GM12878 (cell line): ENCODE data around the gene SPINT2. TPM values are rescaled to one million over a fixed set of nuclear protein-coding genes. Genes with fewer than 3 reads are reported as not detected.

Experiments
- ATAC-seq: fragments of 200-7000 bp; cut with Tn5 transposase; 3 replicates; pipeline ENCODE4 v1.9.1; 2020; ENCODE audit warnings: mild to moderate bottlenecking, moderate library complexity
- BruUV-seq: library from RNA; stranded (reverse); fragments of 400-500 nt; replicated peaks from 2 replicates; lab custom pipeline; 2021; lab: Mats Ljungman, UMichigan
- CTCF ChIA-PET: fragments of 300-600 bp; sonication (Branson Sonifier 250); formaldehyde crosslinking; extraction: SDS; loops from one replicate; lab custom pipeline; 2021; ENCODE audit warnings: inconsistent platforms; lab: Yijun Ruan, JAX
- POLR2A ChIA-PET: fragments of 350-600 bp; formaldehyde crosslinking; extraction: SDS; loops from one replicate; lab custom pipeline; 2021; ENCODE audit warnings: inconsistent platforms; lab: Charles Lee
- RAD21 ChIA-PET: fragments of 300-600 bp; sonication (Branson Sonifier 250); formaldehyde crosslinking; loops from one replicate; lab custom pipeline; 2023; ENCODE audit warnings: antibody characterized with exemption; ENCODE audit not compliant: unreplicated experiment; lab: Charles Lee
- SMC1A ChIA-PET: fragments of 300-600 bp; sonication (Branson Sonifier 250); formaldehyde crosslinking; loops from one replicate; lab custom pipeline; 2023; ENCODE audit not compliant: unreplicated experiment, uncharacterized antibody; lab: Charles Lee
- DNase-seq: peaks from one replicate; pipeline ENCODE4 v3.0.0-alpha.2; 2011; ENCODE audit warnings: low read depth, low spot score
- FAIRE-seq: peaks from 3 replicates; lab custom pipeline; 2011; peaks lifted over from hg19 to GRCh38; lab: Jason Lieb, UNC
- H2AFZ ChIP-seq: 2 replicates; pipeline ENCODE4 v1.6.0; 2011; ENCODE audit warnings: low read depth, low read length, control low read depth; ENCODE audit not compliant: control insufficient read depth
- H3K27ac ChIP-seq: 2 replicates; pipeline ENCODE4 v1.5.1; 2011; ENCODE audit warnings: control low read depth; ENCODE audit not compliant: control insufficient read depth, insufficient read depth
- H3K27me3 ChIP-seq, 2 experiments: replicated peaks in 1 of 2; 2 replicates each; pipeline versions ENCODE4 v1.6.0 to v1.6.1; 2011; ENCODE audit warnings: low read length in 1 of 2; ENCODE audit not compliant: control insufficient read depth in 2 of 2, insufficient read depth in 2 of 2
- H3K36me3 ChIP-seq, 2 experiments: 2 replicates each; pipeline ENCODE4 v1.5.1; 2011; ENCODE audit warnings: low read length in 1 of 2; ENCODE audit not compliant: control insufficient read depth in 2 of 2, insufficient read depth in 2 of 2
- H3K4me1 ChIP-seq: 2 replicates; pipeline ENCODE4 v1.6.1; 2011; ENCODE audit warnings: mild to moderate bottlenecking, low read length, moderate library complexity, mixed read lengths; ENCODE audit not compliant: control insufficient read depth, insufficient read depth
- H3K4me2 ChIP-seq: 2 replicates; pipeline ENCODE4 v1.6.0; 2011; ENCODE audit warnings: control low read depth; ENCODE audit not compliant: control insufficient read depth, insufficient read depth
- H3K4me3 ChIP-seq: fragments of 200-600 bp; sonication (generic); 2 replicates; pipeline ENCODE4 v1.5.1; 2016
- H3K79me2 ChIP-seq: 2 replicates; pipeline ENCODE4 v1.6.0; 2011; ENCODE audit warnings: low read length; ENCODE audit not compliant: control insufficient read depth, insufficient read depth
- H3K9ac ChIP-seq: 2 replicates; pipeline ENCODE4 v1.8.0; 2011; ENCODE audit warnings: low read length, control low read depth, mixed read lengths; ENCODE audit not compliant: control insufficient read depth, insufficient read depth
- H3K9me3 ChIP-seq: replicated peaks from 3 replicates; pipeline ENCODE4 v1.5.1; 2011; ENCODE audit warnings: mild to moderate bottlenecking, low read length; ENCODE audit not compliant: control insufficient read depth, insufficient read depth
- H4K20me1 ChIP-seq: 2 replicates; pipeline ENCODE4 v1.6.0; 2011; ENCODE audit not compliant: control insufficient read depth, insufficient read depth
- ATF3 ChIP-seq: IDR thresholded peaks from 2 replicates; pipeline ENCODE4 v1.6.1; 2011; ENCODE audit warnings: low read depth, mild to moderate bottlenecking, low read length, moderate library complexity, borderline replicate concordance; ENCODE audit errors: extremely low read depth
- CBFB ChIP-seq: IDR thresholded peaks from 2 replicates; pipeline ENCODE4 v1.6.1; 2016; ENCODE audit warnings: antibody characterized with exemption, low read depth
- CHD4 ChIP-seq: fragments of 200-600 bp; sonication (generic); IDR thresholded peaks from 2 replicates; pipeline ENCODE4 v1.6.1; 2016; ENCODE audit warnings: mild to moderate bottlenecking
- CREM ChIP-seq: IDR thresholded peaks from 2 replicates; pipeline ENCODE4 v1.6.1; 2014; ENCODE audit warnings: antibody characterized with exemption, low read depth
- NKRF ChIP-seq: fragments of 450-650 bp; conservative IDR thresholded peaks from 2 replicates; pipeline ENCODE4 v1.6.1; 2017; ENCODE audit warnings: mild to moderate bottlenecking, moderate library complexity
- NR2F1 ChIP-seq: fragments of 450-650 bp; conservative IDR thresholded peaks from 2 replicates; pipeline ENCODE4 v1.6.1; 2017; ENCODE audit warnings: mild to moderate bottlenecking
- POLR2AphosphoS2 ChIP-seq: IDR thresholded peaks from 2 replicates; pipeline ENCODE4 v1.6.1; 2011; ENCODE audit warnings: low read depth, mild to moderate bottlenecking, low read length, improper control_type of control experiment, moderate library complexity
- RFX5 ChIP-seq: IDR thresholded peaks from 2 replicates; pipeline ENCODE4 v1.6.1; 2011; ENCODE audit warnings: low read depth, low read length, improper control_type of control experiment
- SMARCA5 ChIP-seq: fragments of 450-650 bp; IDR thresholded peaks from 2 replicates; pipeline ENCODE4 v1.6.1; 2017; ENCODE audit warnings: mild to moderate bottlenecking
- ZBTB33 ChIP-seq: fragments of 450-650 bp; IDR thresholded peaks from 2 replicates; pipeline ENCODE4 v1.6.1; 2017; ENCODE audit warnings: mild to moderate bottlenecking
- ZNF217 ChIP-seq: fragments of 450-650 bp; IDR thresholded peaks from 2 replicates; pipeline ENCODE4 v1.6.1; 2017; ENCODE audit warnings: antibody characterized with exemption, mild to moderate bottlenecking
- WGBS: methylation state at CpG from one replicate; pipeline ENCODE4 v1.1.6; 2016; ENCODE audit warnings: low lambda C conversion rate; ENCODE audit not compliant: insufficient replicate concordance, insufficient coverage; ENCODE audit errors: missing lambda C conversion rate; 5-methylcytosine and 5-hydroxymethylcytosine counted together
- in situ Hi-C: fragments of 300-500 bp; cut with MboI; formaldehyde crosslinking; loops from 9 replicates; pipeline ENCODE4 v1.14.3; 2018; ENCODE audit warnings: mixed read lengths
- intact Hi-C: fragments of 100-400 bp; cut with micrococcal nuclease; formaldehyde crosslinking; loops from one replicate; pipeline ENCODE4 v1.14.2; 2022; ENCODE audit not compliant: unreplicated experiment
- polyA plus RNA-seq, 11 experiments: library from polyadenylated mRNA; depleted of rRNA in 4 of 11; unstranded in 6 of 11; stranded (reverse) in 5 of 11; fragments of >200 nt; fragmentation: Nextera tagmentation in 4 of 11; fragmentation: Illumina TruSeq in 1 of 11; extraction: Ambion mirVana in 4 of 11; extraction: Trizol in 1 of 11; gene quantifications; 1 replicate in 1 of 11; 2 replicates in 10 of 11; pipeline versions ENCODE4 v1.2.1 to v1.2.3, GENCODE V29; 2011 to 2016; ENCODE audit warnings: inconsistent platforms in 2 of 11, missing spikeins in 2 of 11, low read depth in 1 of 11
- total RNA-seq, 4 experiments: library from RNA; depleted of rRNA in 3 of 4; stranded (reverse); fragments of >200 nt in 3 of 4; fragmentation: Illumina TruSeq in 1 of 4; extraction: Trizol in 1 of 4; gene quantifications; 2 replicates each; pipeline versions ENCODE4 v1.2.1 to v1.2.3, GENCODE V29; 2013 to 2021

The SPINT2 gene
- total and polyA plus RNA-seq, 10 of the 15 experiments (the other 5 are each of a cell fraction or from before 2014, with no cell fraction given) = 0.15 to 26.5 (median 17.5) TPM

- intact Hi-C loops = no loop called here
- FAIRE-seq = no peak
- no peak for TF ChIP-seq POLR2AphosphoS2
- TF ChIP-seq, all 136 proteins: peak for 0
- H3K27ac ChIP-seq = no peak overlapping the region
- no peak for DNase-seq
- no TSS peak for BruUV-seq
- no peak overlapping the region for H2AFZ ChIP-seq
- H3K9ac ChIP-seq = no peak overlapping the region
- no peaks in the 10 kb centered on the region for H3K4me1 ChIP-seq
- RAD21 ChIA-PET = no interaction called here
- no peaks in the 10 kb centered on the region for H4K20me1 ChIP-seq
- CTCF ChIA-PET = no interaction called here
- no peaks in the 10 kb centered on the region for H3K79me2 ChIP-seq
- no peaks in the 10 kb centered on the region for H3K36me3 ChIP-seq
- SMC1A ChIA-PET = interaction anchor here (0.9 kb wide), 1 partner anchor 374 kb away, joined by 3 read pairs; no protein-coding TSS in a partner anchor
- no peak overlapping the region for H3K4me2 ChIP-seq
- ATAC-seq = no peak
- H3K9me3 ChIP-seq = no peaks in the 10 kb centered on the region
- in situ Hi-C loops = no loop called here
- no peak overlapping the region for H3K4me3 ChIP-seq
- WGBS = 62% methylated on average over 5 of the region's 5 CpGs
- POLR2A ChIA-PET = no interaction called here
- H3K27me3 ChIP-seq = no peaks in the 10 kb centered on the region
These were observed 6.3 kb downstream of the SPINT2 start for GRCh38 chr19:38270587-38271167.

- ATAC-seq = no peak
- no peak overlapping the region for H3K4me2 ChIP-seq
- no peaks in the 10 kb centered on the region for H3K9me3 ChIP-seq
- no peak overlapping the region for H3K9ac ChIP-seq
- ChIA-PET SMC1A (no interaction called here), CTCF (no interaction called here), POLR2A (no interaction called here), RAD21 (no interaction called here)
- WGBS = 35% methylated on average over 2 of the region's 2 CpGs
- H3K27me3 ChIP-seq = no peaks in the 10 kb centered on the region; a peak in 1 of 4 replicates
- no peaks in the 10 kb centered on the region for H4K20me1 ChIP-seq
- no TSS peak for BruUV-seq
- DNase-seq = no peak
- no peak overlapping the region for H3K27ac ChIP-seq
- no peaks in the 10 kb centered on the region for H3K4me1 ChIP-seq
- H3K36me3 ChIP-seq = no peaks in the 10 kb centered on the region
- no peak overlapping the region for H3K4me3 ChIP-seq
- H2AFZ ChIP-seq = no peak overlapping the region
- in situ Hi-C loops = no loop called here
- no peaks in the 10 kb centered on the region for H3K79me2 ChIP-seq
- intact Hi-C loops = no loop called here
- no peak for FAIRE-seq
- TF ChIP-seq SMARCA5 = no peak
- no peak for TF ChIP-seq NKRF
- TF ChIP-seq CBFB = no peak
- TF ChIP-seq ZNF217 = no peak
- TF ChIP-seq CHD4 = no peak
- no peak for TF ChIP-seq RFX5
- no peak for TF ChIP-seq NR2F1
- no peak for TF ChIP-seq ATF3
- TF ChIP-seq CREM = no peak
- no peak for TF ChIP-seq ZBTB33
These were observed 9.1 kb downstream of the SPINT2 start for GRCh38 chr19:38273499-38273898.
